Measurements from ENCODE around the gene CFAP91. TPM values are rescaled to one million over a fixed set of nuclear protein-coding genes. Genes with fewer than 3 reads are reported as not detected.

CFAP91 gene
- 10.5 and 17.1 TPM in 2 replicates for polyA plus RNA-seq

DNA sequence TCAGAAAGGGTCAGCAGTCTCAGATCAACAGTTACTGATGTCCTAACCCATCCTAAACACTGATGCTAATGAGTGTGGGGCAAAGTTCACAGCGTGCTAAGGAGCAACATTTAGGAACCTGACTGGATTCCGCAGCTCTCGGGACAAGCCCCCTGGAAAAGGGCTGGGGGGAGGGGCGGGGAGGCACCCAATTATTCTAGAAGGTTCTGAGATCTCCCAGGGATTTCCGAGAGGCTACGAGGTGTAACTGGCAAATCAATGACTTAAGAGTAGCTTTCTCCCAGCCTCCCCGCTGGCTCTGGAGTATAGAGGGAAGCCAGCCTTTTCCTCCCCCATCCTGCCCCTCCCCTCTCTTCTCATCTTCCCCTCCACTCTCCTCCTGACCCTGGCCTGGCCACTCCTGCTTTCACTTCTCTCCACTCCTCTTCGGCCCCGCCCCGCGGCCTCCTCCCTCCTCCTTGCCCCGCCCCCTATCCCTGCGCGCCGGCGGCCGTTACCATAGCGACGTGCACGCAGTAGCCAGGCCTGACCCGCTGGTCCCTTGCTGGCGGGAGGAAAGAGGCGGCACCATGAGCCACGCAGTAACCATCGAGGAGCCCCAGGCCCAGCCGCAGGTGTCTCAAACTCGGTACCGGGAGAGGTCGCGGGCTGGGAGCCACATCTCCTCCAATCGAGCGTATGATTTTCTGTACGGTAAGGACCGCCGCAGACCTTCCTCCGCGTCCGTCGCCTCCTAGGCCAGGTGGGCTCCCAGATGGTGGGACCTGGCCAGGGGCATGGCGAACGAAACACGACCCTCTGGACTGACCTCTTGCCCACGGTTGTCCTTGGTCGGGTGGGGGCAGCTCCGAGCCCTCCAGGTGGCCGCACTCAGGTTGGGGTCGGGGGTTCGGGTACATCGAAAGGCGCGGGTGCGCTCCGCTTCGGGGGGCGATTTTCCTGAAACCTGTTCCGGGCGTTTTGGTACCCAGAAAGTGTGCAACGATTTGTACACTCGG, at the start of gene CFAP91:
CFAP91 (plus strand) TSS at position 493 of the 998 bp plus-strand sequence; CDS start at position 570, 77 bp downstream.

GRCh38 chr3:119660474-119661440, 42.1 kb upstream of the CFAP91 start, which contains the start of gene POPDC2:
POPDC2 (minus strand) TSS chr3:119660589; CDS start chr3:119660423, 166 bp downstream.

DNA sequence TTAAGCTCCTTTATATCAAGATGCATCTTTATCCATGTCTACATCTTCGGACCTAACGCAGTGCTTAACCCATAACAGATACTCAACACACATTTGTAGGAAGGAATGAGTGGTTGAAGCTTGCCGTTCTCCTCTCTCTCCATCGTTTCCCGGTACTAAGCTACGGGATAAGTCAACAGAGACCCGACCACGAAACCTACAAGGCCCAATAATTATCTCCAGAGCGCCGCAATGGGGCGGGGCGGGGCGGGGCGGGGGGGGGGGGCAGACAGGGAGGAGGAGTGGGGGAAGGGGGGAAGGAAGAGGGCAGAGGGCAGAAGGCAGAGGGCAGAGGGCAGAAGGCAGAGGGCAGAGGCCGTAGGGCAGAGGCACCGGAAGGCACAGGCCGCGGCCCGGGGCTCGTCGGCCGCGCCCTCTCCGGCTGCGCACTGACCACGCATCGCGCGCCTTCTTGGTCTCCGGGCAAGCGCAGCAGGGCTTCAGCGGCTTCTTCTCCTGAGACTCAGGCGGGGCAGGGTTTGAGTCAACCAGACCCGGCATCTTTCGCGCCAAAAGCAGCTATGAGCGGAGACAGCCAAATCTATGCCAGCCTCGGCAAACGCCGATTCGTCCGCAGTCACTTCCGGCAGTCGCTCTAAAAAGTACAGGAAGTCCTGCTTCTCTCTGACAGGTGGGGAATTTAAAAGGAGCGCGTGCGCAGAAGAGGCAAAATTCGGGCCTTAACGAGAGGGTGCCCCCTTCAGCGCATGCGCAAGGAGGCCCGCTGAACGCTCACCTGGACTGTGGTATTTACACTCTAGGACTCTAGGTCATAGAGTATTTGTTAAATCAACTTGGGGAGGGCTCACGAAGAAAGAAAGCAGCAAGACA, 25.8 kb upstream of the CFAP91 start, which contains the start of gene COX17:
COX17 (minus strand) TSS at position 636 of the 870 bp plus-strand sequence; CDS start at position 540, 96 bp downstream.

Other genes with a start within 250 kb of the CFAP91 start
- gene TMEM39A, start 239.4 kb upstream of the CFAP91 start, polyA plus RNA-seq = 0.22 and 1.8 TPM in 2 replicates
- 32.5 and 38.2 TPM in 2 replicates for gene POGLUT1, start 234.1 kb upstream of the CFAP91 start, polyA plus RNA-seq
- 201 and 238 TPM in 2 replicates for gene TIMMDC1, start 204.5 kb upstream of the CFAP91 start, polyA plus RNA-seq
- 4.7 TPM in 1 of 2 replicates, not detected in the other for gene CD80, start 143.4 kb upstream of the CFAP91 start, polyA plus RNA-seq
- 0.70 and 1.3 TPM in 2 replicates for gene ADPRH, start 123.5 kb upstream of the CFAP91 start, polyA plus RNA-seq
- 0.24 TPM in 1 of 2 replicates, not detected in the other for gene PLA1A, start 105.1 kb upstream of the CFAP91 start, polyA plus RNA-seq
- not detected in 2 replicates for gene POPDC2, start 42.4 kb upstream of the CFAP91 start, polyA plus RNA-seq
- gene COX17, start 25.6 kb upstream of the CFAP91 start, polyA plus RNA-seq = 326 and 458 TPM in 2 replicates
- 0.31 TPM in 1 of 2 replicates, not detected in the other for gene NR1I2, start 79.1 kb downstream of the CFAP91 start, polyA plus RNA-seq